Measurements from ENCODE around the gene NRXN3.

The NRXN3 gene

DNA sequence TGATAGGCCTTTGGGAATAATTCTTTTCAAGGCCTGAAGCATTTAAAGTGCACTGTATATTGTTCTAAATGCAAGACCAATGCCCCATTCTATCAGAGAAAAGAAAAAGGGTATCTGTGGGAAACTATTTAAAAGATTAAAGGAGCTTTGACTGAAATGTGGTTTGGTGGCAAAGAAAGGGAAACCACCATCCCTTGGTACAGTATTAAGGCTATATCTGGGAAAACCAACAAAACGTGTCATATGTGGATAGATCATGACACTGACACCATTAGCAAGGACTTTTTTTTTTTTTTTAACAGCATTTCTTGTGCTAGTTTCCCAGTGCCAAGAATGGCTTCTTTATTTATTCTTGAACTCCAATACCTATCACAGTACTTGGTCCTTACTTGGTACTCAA is 1150.4 kb downstream of the NRXN3 start:
- no peak overlapping the region for H3K4me3 ChIP-seq (replicated peaks; ENCODE audit: low read depth, low read length)
- TF ChIP-seq, protein P1, sequence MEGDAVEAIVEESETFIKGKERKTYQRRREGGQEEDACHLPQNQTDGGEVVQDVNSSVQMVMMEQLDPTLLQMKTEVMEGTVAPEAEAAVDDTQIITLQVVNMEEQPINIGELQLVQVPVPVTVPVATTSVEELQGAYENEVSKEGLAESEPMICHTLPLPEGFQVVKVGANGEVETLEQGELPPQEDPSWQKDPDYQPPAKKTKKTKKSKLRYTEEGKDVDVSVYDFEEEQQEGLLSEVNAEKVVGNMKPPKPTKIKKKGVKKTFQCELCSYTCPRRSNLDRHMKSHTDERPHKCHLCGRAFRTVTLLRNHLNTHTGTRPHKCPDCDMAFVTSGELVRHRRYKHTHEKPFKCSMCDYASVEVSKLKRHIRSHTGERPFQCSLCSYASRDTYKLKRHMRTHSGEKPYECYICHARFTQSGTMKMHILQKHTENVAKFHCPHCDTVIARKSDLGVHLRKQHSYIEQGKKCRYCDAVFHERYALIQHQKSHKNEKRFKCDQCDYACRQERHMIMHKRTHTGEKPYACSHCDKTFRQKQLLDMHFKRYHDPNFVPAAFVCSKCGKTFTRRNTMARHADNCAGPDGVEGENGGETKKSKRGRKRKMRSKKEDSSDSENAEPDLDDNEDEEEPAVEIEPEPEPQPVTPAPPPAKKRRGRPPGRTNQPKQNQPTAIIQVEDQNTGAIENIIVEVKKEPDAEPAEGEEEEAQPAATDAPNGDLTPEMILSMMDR (IDR thresholded peaks at IDR 0.05; ENCODE audit: low read depth, low read length, missing control alignments) = no peak
- no peak for DNase-seq (ENCODE audit: extremely low read depth, low read depth)

DNA sequence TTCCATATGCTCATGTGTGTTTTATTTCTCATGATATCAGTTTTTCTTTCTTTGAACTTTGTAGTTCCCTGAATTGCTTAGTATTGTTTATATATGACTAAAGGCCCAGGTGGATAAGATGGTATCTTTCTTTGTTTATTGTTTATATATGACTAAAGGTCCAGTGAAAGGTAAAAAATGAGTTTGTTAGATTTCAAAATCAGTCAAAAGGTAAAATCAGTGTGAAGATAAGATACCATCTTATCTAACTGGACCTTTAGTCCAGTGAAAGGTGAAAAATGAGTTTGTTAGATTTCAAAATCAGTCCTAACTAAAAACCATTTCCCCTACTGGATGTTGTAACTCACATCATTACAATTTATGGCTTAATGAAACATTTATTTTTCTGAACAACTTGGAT is 1150.9 kb downstream of the NRXN3 start:
- H3K4me3 ChIP-seq (replicated peaks; ENCODE audit: low read depth, low read length) = no peak overlapping the region
- TF ChIP-seq, protein P1 (IDR thresholded peaks at IDR 0.05; ENCODE audit: low read depth, low read length, missing control alignments) = no peak
- no peak for DNase-seq (ENCODE audit: extremely low read depth, low read depth)

DNA sequence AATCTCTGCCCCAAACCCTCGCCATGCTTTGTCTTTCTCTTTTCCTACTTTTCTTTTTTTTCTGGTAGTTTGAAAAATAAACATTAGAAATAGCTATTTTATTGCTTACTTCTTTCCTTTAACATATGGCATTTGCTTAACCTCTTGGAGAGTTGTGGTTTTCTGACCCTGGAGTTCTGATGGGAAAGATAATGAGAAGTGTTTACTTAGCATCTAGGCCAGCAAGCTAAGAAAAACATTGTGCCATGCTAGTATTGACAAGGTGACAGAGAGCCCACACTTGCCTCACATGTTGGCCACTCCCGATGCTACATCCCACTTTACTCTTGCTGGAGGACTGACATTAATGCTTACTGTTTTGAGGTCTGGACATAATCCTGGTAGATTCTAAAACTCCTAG is 1154.9 kb downstream of the NRXN3 start:
- H3K4me3 ChIP-seq (replicated peaks; ENCODE audit: low read depth, low read length) = no peak overlapping the region
- TF ChIP-seq, protein P1 (IDR thresholded peaks at IDR 0.05; ENCODE audit: low read depth, low read length, missing control alignments) = no peak
- DNase-seq (ENCODE audit: extremely low read depth, low read depth) = no peak

DNA sequence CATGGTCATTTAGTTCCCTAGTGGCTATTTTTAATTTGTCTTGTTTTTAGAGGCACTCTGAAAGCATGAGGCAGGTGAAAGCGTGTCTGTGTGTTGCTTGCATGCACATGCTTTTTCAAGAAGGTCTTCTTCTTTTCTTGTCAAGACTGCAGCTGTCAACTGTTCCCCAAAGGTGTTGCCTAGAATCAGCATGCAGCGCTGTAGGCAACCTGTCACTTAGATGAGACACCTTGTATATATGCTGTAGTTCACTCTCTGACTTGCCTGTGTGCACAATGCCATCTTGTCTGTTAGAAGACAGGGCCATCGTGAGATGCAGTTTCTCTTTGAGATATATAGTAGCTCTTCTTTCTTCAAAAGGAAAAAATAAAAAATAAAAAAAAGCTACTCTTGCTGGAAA is 1155.4 kb downstream of the NRXN3 start:
- no peak for DNase-seq (ENCODE audit: extremely low read depth, low read depth)
- H3K4me3 ChIP-seq (replicated peaks; ENCODE audit: low read depth, low read length) = no peak overlapping the region
- TF ChIP-seq, protein P1 (IDR thresholded peaks at IDR 0.05; ENCODE audit: low read depth, low read length, missing control alignments) = no peak

GRCh38 chr14:79328863-79329262 is 1158.7 kb downstream of the NRXN3 start:
- TF ChIP-seq, protein P1 (IDR thresholded peaks at IDR 0.05; ENCODE audit: low read depth, low read length, missing control alignments) = no peak
- no peak overlapping the region for H3K4me3 ChIP-seq (replicated peaks; ENCODE audit: low read depth, low read length)
- DNase-seq (ENCODE audit: extremely low read depth, low read depth) = no peak

GRCh38 chr14:79331830-79332229 is 1161.7 kb downstream of the NRXN3 start:
- no peak overlapping the region for H3K4me3 ChIP-seq (replicated peaks; ENCODE audit: low read depth, low read length)
- TF ChIP-seq, protein P1 (IDR thresholded peaks at IDR 0.05; ENCODE audit: low read depth, low read length, missing control alignments) = no peak
- DNase-seq (ENCODE audit: extremely low read depth, low read depth) = no peak

DNA sequence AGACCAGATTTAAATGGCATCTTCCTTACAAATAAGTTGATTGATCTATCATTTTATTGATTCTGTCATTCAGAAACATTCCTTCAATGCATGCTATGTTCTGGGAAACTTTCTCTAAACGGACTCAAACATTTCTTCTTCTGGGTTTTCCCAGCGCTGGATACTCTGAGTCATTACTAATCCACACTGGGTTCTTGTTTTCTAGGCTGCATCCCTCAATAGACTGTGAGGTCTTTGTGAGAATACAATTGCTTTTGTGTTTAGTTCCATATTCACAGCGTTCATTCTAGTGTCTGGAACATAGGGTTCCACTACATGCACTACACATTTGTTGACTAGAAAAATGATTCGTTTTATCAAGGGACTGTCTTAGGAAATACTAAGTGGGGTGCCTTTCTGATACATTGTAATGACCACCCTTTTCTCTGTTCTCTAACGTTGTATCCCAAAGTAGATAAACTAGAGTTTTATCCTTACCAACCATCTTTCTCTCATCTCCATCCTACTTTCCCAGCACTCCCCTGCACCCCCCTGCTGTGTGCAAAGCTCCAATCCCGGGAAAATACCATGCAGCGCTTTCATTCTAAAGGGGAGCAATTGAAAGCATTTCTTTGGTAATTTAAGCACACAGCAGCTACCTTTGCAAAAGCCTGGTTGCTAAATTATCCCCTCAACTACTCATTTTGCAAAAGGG is 1162.5 kb downstream of the NRXN3 start:
- no peak overlapping the region for H3K4me3 ChIP-seq (replicated peaks; ENCODE audit: low read depth, low read length)
- DNase-seq (ENCODE audit: extremely low read depth, low read depth) = no peak
- TF ChIP-seq, protein P1 (IDR thresholded peaks at IDR 0.05; ENCODE audit: low read depth, low read length, missing control alignments) = no peak

Data from HFF-Myc (cell line).